NCI-H1930 (cell line): ENCODE results near the gene STRADB.
"Not testable (repeated sequence)": the region's sequence is repeated elsewhere in the genome, so short reads cannot be mapped to it uniquely, and the experiment has no call there.

Source experiments
- DNase-seq, 2 experiments: peaks; one replicate each; lab custom pipeline; 2025; lab: John Stamatoyannopoulos, UW

STRADB gene, protein sequence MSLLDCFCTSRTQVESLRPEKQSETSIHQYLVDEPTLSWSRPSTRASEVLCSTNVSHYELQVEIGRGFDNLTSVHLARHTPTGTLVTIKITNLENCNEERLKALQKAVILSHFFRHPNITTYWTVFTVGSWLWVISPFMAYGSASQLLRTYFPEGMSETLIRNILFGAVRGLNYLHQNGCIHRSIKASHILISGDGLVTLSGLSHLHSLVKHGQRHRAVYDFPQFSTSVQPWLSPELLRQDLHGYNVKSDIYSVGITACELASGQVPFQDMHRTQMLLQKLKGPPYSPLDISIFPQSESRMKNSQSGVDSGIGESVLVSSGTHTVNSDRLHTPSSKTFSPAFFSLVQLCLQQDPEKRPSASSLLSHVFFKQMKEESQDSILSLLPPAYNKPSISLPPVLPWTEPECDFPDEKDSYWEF

DNA sequence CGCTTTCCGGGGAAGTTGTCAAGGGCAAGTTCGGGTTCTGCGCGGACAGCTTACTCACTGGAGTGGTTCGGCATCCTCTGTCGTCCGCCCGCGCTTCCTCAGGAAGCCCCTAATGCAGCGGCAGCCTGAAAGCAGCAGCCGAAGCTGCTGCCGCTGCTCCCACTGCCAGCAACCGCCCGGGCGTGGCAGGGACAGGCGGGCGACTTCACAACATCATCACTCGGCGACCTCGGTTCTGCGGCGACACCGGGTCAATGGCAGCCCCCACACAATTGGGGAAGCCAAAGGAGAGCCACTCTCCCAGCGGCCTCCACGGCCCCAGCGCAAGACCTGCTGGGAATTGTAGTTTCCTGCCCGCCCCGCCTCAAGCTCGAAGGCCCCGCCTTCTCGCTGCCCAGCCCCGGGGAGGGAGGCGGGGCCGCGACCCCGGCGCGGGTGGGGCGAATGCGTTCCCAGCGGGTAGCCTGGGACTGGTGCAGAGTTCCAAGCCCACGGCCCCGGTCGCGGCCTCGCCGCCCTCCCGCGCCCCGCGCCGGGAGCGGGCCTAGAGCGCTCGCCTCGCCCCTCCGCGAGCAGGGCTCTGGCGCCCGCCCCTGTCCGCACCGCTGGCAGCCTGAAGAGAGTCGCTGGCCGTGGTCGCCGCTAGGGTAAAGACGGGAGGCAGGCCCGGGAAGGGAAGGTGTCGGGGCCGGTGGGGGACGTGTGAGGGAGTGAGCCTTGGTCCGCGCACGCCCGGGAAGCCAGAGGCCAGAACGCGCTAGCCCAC, at the start of gene STRADB, which contains the start of gene TRAK2:
TSS of gene STRADB (plus strand) at position 449 of the 766 bp plus-strand sequence. CDS start 3,101 bp downstream, outside the sequence.
TSS of gene TRAK2 (minus strand) at position 167 of the 766 bp plus-strand sequence. CDS start 30,951 bp downstream, outside the sequence.
- DNase-seq = peak; percentile 91 to 92

GRCh38 chr2:201401815-201402214, 49.7 kb upstream of the STRADB start:
- no peak for DNase-seq

- no peak for DNase-seq
Measured at GRCh38 chr2:201402651-201403562, 48.6 kb upstream of the STRADB start.

DNA sequence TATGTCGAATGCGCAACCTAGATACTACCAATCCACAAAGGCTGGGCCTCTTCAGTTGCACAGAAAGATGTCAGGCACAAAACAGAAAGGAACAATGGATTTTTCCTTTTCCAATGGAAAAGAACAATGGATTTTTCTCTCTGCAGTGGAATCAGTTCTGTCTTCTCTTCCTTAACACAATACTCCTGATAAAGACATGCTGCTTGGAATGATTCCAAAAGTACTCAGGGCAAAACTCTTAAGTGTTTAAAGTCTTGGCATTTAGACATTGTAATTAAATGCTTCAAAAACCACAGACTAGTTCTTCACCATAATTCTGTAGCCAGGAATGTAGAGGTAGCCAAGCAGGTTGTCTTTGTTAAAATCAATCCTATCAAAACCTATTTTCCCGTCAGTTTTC, 47.7 kb upstream of the STRADB start:
- no peak for DNase-seq

GRCh38 chr2:201404699-201405280, 46.8 kb upstream of the STRADB start:
- DNase-seq = no peak

- peak in 1 of 2 experiments; percentile 41 for DNase-seq
Measured at GRCh38 chr2:201406077-201406662, 45.4 kb upstream of the STRADB start.

- no peak for DNase-seq
Measured at GRCh38 chr2:201407265-201407664, 44.3 kb upstream of the STRADB start.

- no peak for DNase-seq
Measured at GRCh38 chr2:201408931-201409330, 42.6 kb upstream of the STRADB start.

GRCh38 chr2:201411421-201411820, 40.1 kb upstream of the STRADB start:
- no peak for DNase-seq

- no peak for DNase-seq
Measured at GRCh38 chr2:201413143-201413542, 38.4 kb upstream of the STRADB start.

GRCh38 chr2:201413552-201413951, 38.0 kb upstream of the STRADB start:
- DNase-seq = no peak

GRCh38 chr2:201414099-201415023, 37.2 kb upstream of the STRADB start:
- no peak for DNase-seq

GRCh38 chr2:201415149-201415548, 36.4 kb upstream of the STRADB start:
- no peak for DNase-seq

DNA sequence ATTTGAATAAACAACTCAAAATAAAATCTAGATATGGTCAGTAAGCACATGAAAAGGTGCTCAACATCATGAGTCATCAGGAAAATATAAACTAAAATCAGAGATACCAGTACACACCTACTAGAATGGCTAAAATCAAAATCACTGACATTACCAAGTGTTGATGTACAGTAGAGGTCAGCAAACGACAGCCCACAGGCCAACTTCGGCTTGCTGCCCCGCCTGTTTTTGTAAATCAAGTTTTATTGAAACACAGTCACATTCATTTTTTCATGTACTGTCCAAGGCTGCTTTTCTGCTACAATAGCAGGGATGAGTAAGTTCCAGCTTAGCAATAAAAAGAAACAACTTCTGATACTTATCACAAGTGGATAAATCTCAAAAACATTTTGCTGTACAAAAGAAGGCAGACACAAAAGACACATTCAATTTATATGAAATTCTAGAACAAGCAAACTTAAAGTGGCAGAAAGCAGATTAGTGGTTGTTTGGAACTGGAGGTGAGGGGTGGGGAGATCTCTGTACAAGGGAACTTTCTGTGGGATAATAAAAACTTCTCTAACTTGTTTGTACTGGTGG, 32.4 kb upstream of the STRADB start:
- DNase-seq = no peak

GRCh38 chr2:201419986-201420385, 31.6 kb upstream of the STRADB start:
- no peak for DNase-seq

GRCh38 chr2:201420442-201421113, 31.0 kb upstream of the STRADB start:
- no peak for DNase-seq

GRCh38 chr2:201425952-201426351, 25.6 kb upstream of the STRADB start:
- no peak for DNase-seq

- DNase-seq = not testable (repeated sequence)
Measured at GRCh38 chr2:201428366-201428765, 23.2 kb upstream of the STRADB start.

- DNase-seq = not testable (repeated sequence)
Measured at GRCh38 chr2:201429835-201430234, 21.7 kb upstream of the STRADB start.
